Stimulated activated naive CD4-positive, alpha-beta T cell (primary cell): Measurements from ENCODE around the gene PLA2G4F.
"Not testable (repeated sequence)": the region's sequence is repeated elsewhere in the genome, so short reads cannot be mapped to it uniquely, and the experiment has no call there.

Source experiments
- DNase-seq, 6 experiments: peaks; one replicate each; lab custom pipeline; 2025; lab: John Stamatoyannopoulos, UW

Gene PLA2G4F

DNA sequence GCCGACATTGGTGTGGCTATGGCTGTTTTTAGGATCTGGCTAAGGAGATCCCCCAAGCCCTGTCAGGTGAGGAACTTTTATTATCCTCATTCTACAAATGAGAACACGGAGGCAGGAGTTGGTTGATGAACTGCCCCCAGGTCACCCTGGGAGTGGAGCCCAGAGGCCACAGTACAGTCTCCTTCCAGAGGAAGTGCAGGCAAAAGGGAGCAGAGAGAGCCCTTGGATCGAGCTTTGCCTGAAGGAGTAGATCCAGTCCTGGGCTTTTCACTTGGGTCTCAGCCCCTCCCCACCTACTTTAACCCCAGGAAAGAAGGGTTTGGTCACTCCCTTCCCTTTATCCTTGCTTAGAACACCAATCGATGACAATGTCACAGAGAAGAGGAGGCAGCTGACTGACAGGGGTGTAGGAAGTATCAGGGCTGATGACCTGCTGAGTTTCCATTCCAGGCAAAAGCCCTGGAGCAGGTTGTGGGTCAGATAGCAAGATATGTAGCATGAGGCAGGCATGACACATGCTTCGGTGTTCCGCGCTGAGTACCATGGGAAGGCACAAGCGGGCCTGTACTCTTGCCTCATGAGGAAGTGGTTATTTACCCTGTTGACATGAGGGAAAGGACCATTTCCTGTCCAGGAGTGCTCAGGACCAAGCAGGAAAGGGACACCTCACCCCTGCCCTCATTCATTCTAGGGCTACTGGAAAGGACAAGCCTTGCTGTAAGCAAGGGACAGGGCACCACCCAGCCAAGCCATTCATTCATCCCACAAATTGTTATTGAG lies 56.2 kb downstream of the PLA2G4F start:
- DNase-seq: no peak

DNA sequence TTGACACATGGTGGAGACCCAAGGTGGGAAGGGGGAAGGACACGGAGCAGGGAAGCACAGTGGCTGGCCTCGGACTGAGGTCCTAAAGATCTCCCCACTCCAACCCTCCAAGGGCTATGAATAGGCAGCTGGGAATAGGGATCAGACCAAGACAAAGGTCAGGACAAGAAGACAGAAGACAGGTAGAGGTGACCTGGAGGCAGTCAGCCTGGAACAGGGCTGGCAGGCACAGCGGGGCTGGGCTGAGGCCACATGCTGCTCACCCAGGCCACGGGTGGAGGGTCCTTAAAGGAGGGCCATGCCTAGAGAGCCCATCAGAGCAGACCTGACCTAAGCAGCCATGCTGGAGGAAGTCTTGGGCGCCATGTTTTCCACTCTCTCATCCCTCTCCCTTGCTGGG lies 59.4 kb downstream of the PLA2G4F start:
- no peak for DNase-seq

DNA sequence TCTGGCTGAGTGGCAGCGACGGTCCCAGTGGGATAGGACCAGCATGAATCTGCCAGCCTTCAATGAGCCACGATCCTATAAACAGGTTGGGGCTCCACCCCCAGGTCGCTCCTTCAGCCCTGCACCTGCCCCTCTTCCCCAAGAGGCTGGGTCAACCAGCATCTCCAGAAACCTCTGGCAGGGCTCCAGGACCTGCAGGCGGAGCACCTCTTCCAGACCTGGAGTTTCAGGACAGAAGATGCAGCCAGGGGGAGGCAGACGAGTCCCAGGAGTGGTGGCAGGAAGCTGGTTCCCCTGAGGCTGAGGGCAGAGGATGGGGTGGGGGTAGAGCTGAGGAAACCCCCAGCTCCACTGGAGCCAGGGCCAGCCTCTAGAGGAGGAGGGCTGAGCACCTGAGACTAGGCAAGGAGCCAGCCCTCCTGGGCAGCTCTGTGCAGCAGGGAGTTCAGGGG lies 61.9 kb downstream of the PLA2G4F start, which contains the start of gene PLA2G4D:
Gene PLA2G4D, minus strand, starts transcription at position 51 of the 452 bp plus-strand sequence. CDS start 103 bp downstream, outside the sequence.
- DNase-seq: no peak

DNA sequence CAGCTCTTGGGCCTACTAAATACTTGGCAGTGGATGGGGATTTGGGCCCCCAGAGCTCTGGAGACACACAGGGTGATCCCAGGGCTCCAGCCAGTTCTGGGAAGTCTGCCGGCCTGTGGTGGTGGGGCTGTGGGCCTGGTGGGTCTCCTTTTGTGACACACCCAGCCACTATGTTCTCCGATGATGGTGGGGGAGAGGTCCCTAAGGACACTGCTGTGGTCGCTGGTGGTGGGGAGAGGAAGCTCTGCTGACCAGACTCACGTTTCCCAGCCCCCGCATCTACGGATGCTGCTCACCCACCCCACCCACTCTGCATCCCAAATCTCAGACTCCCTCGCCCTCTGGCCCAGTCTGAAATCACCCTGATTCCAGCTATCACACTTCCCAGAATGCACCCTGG lies 62.5 kb downstream of the PLA2G4F start:
- no peak for DNase-seq

DNA sequence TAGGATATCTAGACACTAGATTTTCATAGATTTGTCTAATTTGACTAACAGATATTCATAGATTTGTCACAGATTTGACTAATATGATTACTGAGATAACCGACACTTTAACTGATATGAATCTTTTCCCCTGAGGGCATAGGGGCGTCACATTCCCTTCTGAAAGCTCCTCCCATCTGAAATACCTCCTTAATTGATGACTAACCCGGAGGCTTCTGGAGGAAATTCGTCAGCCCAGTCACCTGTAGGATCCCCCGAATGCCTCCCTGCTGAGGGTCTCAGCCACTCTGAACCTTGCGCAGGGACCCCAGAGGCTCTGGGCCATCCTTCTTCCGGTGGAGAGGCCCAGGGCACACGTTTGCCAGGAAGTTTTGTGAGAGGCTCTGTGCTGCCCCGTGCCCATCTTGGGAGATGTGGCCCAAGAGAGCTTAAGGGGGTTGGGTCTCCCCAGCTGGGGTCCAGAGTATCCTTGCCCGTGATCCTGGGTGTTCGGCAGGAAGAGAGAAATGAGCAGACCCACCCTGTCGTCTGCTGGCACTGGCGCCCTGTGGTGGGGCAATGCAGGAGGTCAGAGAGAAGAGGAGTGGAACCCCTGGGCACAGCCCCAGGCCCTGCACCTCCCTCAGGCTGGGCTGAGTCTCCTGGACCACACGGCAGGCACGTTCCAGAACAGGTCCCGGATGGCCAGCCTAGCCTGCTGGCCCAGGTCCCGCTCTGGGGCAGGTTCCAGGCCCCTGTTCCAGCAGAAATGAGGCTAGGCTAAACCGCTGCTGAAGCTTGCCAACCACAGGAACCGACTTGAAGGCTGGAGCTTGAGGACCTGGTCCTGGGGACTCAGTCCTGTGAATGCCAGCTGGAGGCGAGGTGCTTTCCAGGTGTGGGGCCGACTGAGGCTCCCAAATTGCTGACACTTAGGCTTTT lies 63.8 kb downstream of the PLA2G4F start:
- no peak for DNase-seq

DNA sequence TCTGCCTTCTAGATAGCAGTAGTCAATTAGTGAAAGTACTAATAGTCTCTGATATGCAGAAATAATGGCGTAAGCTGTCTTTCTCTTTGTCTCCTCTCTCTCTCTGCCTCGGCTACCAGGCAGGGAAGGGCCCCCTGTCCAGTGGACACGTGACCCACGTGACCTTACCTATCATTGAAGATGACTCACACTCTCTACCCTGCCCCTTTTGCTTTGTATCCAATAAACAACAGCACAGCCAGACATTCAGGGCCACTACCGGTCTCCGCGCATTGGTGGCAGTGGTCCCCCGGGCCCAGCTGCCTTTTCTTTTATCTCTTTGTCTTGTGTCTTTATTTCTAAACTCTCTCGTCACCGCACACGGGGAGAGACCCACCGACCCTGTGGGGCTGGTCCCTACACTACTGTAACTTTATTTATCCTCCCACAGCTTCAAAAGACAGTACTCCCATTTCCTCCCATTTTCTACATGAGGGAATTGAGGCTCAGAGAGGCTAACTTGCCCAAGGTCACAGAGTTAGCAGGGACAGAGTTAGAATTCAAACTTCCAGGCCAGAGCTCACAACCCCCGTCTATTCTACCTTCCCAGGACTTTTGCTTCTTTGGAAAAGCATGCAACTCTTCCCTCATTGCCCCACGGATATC lies 64.6 kb downstream of the PLA2G4F start:
- not testable (repeated sequence) for DNase-seq

DNA sequence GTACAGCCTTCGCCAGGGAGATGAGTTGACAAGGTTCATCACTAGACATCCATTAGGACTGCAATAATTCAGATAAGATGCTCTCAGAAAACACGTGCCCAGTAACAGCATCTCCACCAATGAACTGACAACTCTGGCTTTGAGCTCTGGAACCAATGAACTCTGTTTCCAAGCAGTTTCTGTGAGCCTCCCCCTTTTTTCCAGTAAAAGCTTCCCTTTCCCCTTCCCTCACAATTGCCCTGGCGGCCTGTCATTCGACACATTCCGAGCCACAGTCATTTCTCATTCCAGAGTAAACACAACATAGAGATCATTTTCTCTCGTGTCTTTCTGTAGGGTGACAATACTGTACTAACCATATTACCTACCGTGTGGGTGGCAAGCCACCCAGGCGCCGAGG lies 65.7 kb downstream of the PLA2G4F start:
- DNase-seq: no peak

DNA sequence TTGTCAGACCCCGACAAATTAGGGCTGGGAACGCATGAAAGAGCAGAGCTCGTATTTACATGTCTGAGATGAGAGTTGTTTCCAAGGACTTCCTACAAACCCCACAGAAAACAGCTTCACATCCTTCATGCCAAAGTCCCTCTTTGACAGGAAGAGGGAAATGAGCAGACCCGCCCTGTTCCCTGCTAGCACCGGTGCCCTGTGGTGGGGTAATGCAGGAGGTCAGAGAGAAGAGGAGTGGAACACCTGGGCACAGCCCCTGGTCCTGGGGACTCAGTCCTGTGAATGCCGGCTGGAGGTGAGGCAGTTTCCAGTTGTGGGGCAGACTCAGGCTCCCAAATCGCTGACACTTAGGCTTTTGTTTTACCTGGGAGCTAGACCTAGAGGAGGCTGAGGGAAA lies 66.1 kb downstream of the PLA2G4F start:
- no peak for DNase-seq

DNA sequence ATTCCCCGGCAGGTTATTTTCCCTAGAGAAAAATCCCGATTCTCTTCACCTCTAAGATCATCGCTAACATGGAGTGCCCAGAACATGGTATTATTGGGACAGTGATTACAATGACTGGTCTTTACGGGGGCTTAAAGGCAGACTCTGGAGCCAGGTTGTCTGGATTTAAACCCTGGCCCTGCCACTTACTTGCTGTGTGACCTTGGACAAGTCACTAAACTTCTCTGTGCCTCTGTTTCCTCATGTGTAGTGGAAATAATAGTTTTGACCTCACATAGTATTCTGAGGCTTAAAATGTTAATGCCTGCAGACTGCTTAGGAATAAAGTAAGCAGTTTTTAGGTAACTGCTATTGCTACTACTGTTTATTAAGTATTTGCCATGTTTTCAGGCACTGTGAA lies 66.5 kb downstream of the PLA2G4F start:
- no peak for DNase-seq
